ENCODE results near the gene CD36.
A peak's percentile ranks its signal among the peaks of the same experiment; 100 is the strongest.

The CD36 gene

GRCh38 chr7:80708123-80708522 lies 69.7 kb downstream of the CD36 start:
- DNase-seq = no peak

DNA sequence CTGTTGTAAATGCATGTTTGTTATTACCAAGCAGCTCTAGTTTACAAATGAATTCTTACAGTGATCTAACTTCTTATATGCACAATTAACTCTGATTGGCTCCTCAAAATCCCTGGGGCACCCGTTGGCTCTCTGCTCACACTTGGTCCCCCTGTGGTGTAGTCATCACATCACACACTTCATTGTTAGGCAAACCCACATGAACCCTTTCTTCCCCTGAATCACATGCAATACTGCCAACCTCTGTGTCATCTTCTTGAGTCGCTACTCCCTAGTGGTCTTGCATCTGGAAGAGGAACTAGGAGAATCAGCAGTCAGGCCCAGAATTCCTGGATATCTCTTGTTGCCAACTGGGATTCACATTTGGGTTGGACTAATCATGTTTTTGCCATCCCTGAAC lies 73.1 kb downstream of the CD36 start:
- no peak for DNase-seq

GRCh38 chr7:80719261-80719660 lies 80.8 kb downstream of the CD36 start:
- DNase-seq = no peak

GRCh38 chr7:80720146-80720545 lies 81.7 kb downstream of the CD36 start:
- DNase-seq = no peak

DNA sequence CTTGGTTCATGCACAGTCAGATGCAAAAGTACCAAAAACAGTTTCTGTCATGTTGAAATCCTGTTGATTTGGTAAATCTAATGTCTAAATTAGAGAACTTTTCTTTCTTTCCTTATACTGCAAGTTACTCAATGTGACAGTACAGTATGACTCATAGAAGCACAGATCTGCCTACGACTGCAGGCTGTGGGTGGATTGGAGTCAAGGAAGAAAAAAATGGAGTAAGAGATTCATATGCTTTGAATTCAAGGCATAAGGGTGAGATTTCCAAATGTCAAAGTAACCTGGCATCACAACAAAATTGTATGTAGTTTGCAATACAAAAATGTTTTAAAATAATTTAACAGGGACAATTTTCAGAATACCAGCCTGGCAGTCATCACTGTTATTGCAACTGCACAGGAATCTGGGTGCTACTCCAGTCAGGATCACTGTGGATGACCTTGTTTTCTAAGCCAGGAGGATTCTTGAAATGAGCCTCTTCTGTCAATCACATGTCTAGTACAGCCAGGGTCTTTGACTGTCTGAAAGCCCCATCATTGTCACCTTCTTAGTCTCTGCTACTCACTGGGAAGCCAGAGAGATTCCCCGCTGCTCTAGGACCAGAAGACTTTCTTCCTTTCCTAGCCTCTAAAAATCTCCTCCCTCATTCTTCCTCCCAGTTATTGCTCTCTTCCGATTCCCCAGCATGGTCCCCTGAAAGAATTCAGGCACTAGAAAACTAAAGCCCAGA lies 83.6 kb downstream of the CD36 start:
- peak; percentile 24 for DNase-seq

GRCh38 chr7:80722616-80723195 lies 84.3 kb downstream of the CD36 start:
- DNase-seq = no peak

GRCh38 chr7:80724249-80724871 lies 85.9 kb downstream of the CD36 start:
- DNase-seq = no peak

GRCh38 chr7:80725181-80725611 lies 86.8 kb downstream of the CD36 start:
- no peak for DNase-seq
